Stimulated activated CD4-positive, alpha-beta T cell treated with anti-CD3 and anti-CD28 coated beads, TNF-alpha, amount 100 ng/mL, for 24 hours (primary cell): ENCODE data around the gene NLGN1.

Source experiments
- DNase-seq, 3 experiments: peaks; one replicate each; pipeline ENCODE4 v3.0.0-alpha.2; 2020; ENCODE audit warnings: low read depth in 3 of 3

Gene NLGN1

DNA sequence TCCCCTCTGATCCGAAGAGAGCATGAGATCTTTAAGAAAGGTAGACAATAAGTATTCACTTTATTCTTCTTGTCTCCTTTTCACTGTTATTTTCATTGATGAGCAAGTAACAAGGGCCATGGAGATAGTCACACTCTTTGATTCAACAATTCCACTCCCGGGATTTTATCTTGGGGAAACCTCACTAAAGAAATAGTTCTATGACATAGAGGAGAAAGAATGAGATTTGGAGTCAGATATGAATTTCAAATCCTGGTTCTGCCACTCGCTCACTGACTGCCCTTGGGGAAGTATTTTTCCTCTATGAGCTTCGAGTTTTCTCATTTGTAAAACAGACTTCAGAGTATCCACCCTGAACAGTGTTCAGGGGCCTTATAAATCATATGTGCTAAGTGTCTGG is 514.6 kb downstream of the NLGN1 start:
- no peak for DNase-seq

DNA sequence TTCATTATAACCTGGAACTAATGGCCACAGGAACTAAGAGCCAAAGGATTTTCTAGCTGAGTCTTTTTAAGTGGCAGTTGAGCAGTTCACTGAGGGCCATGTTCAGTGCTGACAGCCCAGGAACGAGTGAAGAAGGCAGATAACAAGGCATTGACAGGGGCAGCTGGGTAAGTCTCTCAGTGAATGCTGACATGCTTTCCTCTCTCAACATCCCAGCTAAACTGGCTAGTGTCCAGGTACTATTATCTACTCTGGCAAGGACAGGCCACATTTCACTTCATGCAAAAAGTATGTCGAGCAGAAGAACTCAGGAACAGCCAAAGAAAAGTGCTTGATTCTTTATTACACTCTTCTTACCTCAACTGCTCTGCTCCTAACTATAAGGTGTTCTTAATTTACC is 515.9 kb downstream of the NLGN1 start:
- DNase-seq = no peak

DNA sequence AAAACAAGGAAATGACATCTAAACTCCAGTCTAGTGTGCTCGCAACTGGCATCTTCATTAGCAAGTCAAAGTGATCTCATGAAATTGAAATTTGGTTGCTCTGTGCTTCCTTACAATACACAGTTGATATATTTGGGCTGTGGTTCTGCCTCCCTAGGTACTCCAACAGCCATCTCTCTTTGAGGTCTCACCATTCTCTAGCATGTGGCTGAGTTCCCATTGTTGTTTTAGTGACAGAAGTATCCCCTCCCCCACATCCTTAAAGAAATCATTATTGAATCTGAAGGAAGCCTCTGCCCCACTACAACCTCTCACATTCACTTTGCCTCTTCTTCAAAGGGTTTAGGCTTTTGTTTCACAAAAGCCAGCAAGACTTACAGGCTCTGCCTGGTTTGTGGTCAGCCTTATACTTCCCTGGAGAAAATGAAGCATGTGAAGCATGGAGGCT is 516.5 kb downstream of the NLGN1 start:
- no peak for DNase-seq

DNA sequence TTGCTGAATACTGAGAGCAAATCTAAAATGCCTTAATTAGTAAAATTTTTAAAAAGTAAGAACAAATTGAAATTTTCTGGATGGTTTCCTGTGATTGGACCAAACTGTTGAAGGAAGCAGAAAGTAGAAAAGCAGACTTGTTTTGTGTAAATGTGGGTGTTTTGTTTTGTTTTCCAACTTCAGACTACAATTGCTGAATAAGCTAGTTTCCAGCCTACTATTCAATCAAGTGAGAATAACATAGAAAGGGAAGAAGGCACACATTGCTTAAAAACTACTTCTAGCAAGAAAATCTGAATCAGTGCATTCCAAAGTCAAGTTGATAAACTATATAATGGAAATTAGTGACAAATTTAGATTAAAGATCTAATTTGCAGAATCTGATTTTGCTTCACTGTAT is 519.3 kb downstream of the NLGN1 start:
- DNase-seq = no peak

DNA sequence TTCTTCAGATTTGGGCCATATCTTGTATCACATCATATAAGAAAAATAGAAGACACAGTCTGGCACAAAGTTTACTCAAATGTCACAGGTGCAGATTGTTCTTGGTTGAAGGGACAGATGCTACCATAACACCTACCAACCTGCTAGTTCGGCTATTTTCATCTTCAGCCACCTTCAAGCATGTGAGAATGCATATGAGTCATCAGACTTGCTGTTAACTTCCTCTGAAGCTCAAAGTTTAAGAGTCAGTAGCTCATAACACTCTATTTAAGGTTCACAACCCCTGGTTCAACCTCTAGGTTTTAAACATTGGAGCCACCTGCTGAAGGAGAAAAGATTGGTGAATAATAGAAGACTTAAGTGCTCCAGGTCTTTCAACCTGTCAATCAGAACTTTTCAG is 522.8 kb downstream of the NLGN1 start:
- DNase-seq = no peak

DNA sequence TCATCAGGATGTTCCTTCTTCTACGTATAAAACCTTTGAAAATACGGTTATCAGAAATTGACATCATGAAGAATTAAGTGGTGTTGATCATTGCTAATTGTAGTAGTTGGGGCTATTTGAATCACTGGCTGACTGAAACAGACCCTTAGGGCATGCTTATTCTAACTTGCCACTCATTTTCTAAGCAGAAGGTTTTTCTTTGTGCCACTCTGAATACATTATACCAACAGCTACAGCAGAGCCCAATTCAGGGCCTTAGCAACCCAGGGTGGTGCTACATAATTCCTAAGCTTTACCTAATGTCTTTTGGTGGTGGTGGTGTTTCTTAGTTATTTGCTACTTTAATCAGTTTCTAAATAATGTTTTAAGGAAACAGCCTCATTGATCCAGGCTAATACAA is 524.2 kb downstream of the NLGN1 start:
- no peak for DNase-seq

DNA sequence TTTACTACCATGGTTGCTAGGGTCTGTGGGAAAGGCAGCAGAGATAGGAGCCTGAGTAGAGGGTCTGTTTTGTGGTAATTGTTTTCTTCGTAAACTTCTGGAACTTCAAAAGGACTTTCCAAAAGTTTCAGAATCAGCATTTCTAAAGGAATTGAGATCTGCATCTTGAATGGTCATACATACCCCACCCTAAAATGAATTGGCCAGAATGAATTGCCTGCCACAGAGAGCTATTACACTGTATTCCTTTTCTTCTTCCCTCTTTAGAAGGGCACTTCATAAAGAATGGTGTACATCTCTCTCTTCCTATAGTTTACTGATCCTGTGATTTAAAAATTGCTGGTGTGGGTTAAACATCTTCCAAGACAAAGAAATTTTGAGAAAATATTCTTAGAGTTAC is 525.7 kb downstream of the NLGN1 start:
- no peak for DNase-seq

DNA sequence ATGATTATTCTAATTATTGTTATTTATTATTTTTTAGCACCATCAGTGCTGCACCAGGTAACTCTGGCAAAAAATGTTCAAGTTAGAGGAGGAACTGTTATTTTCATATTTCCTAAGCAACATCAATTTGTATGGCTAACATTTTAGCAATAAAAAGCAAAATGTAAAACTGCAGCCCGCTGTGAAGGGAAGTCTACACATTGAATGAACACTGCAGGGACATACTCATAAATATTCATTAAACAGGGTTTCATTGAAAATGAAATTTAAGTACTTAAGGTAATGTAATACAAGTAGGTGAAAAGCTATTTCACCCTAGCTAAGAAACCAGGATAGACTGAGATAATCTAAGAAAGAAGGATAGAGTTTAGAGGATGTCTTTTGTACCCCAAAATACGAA is 532.7 kb downstream of the NLGN1 start:
- DNase-seq = no peak

DNA sequence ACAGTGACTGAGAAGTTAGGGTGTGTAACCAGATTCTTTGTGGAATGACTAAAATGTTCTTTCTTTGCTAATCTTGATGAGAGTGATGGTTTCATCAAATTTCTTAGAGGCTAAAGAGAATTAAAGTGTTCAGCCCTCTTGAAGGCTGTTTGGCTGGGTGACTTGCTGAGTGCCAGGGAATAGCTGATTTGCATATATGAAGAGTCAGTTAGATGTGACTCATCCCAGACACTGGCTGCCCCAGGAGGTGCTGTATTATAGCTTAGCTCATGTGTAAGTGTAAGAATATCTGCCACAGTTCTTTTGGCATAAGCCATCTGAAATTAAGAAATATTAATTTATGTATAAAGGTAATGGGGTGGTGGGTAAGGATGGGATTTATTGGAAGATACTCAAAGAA is 535.1 kb downstream of the NLGN1 start:
- DNase-seq = no peak

DNA sequence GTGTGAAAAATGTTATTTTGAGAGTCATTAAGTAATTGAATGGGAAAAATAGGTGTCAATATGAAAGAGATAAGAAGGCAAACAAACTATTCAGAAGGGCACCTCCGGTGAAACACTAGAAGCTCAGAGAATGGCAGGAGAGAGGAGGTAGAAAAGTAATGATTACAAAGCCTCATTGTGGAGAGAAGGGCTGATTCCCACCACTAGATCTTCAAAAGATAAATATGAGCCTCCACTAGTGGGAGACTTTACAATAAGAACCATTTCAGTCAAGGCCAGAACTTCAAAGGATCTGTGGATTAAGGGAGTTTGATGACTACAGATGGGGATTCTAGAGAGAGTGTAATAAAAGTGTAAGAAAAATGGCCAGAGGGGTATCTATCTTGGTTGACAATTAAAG is 535.6 kb downstream of the NLGN1 start:
- no peak for DNase-seq

DNA sequence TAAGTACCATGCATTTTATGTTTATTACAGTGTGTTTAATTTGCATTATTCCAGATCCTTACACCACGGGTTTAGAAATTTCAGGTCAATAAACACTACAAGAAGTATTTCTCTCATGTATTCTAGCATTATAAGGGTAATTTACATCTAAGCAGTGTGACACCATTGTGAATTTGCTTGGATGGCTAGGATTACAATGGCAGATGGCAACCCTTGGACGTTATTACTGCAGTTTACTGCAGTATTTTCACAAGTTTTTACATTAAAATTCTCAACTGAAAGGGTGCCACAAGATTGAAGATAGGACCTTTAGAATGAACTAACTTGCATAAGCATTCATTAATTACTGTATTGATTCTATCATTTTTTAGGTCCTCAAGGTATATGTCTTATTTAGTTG is 538.8 kb downstream of the NLGN1 start:
- no peak for DNase-seq

DNA sequence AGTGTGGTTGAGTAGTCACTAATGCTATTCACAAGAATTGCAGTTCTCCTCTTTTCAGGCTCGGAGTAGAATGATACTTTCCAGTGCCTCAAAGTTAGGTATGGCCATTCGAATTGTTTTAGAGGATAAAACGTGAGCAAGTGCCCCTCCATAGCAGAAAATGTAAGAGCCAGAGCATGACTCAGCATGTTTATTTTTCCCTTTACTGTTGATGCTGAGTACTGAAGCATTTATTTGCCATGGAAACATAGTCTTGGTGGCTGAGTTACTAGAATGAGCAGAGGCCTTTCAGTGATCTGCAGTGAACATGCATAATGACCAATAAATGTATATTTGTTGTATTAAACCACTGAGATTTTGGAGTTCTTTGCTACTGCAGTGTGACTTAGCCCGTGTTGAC is 540.6 kb downstream of the NLGN1 start:
- no peak for DNase-seq

DNA sequence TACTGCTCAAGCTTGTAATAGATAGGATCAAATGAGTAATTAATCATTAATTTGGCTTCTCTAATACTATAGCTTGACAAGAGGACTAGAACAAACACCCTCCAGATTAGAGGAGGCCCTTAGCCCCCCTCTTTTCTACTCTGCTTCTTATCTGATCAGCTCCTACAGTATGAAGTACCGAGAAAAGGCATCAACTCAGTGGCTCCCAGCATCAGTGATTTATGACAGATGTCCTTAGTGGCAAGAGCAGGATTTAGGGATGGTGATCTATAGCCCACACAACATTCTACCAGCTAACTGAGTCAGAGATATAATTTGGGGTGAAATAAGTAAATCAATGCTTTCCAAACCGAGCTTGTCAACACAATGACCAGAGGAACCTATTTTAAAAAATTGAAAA is 541.1 kb downstream of the NLGN1 start:
- DNase-seq = no peak

DNA sequence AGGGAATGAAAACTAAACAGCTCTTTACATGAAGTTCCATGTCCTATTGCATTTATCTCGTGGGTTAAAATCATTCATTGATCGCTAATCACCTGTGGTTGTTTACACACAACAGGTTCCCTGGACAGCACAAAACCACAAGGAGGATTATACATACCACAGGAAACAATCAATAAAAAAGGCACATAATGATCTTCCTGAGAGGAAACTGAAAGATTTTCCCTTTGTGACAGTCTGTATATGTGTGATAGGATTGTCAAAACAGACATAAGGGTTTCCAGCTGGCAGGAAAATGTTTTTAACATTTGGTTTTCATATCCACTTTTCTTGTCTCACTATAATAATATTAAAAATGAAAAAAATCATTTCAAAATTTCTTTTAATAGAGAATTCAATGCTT is 541.8 kb downstream of the NLGN1 start:
- DNase-seq = no peak

DNA sequence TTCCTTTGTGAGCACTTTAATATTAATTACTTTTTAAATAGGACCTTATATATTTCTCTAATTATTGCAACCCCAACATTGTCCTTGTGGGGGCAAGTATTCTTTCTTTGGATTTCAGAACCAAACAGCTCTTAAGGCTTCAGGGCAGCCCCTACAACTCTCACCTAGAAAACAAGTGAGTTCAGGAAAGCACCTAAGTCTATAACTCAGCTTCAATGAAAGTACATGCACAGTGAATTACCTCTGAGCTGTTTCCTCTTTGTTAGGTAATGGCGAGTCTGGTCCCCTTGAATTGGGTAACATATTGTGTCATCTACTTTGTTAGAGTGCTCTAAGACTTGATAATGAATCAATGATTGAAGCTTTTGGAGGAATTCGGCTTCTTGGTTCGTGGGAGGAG is 545.7 kb downstream of the NLGN1 start:
- no peak for DNase-seq

DNA sequence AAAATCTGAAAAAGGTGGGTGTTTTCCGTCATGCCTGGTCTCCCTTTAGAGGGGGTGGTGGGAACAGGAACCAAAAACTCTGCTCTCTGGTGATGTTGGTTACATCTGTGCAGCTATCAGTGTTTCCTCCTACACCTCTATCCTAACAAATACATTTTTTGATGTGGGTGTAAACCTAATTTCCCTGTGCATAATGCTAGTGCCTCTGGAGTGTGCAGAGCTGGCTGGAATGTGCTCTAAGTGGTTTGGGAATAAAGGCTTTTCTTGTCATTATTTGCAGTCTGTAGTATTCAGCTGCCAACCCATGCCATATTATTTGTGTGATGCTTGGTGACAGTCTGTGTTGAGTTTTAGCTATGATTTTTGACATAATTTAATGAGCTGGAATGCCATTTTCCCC is 547.6 kb downstream of the NLGN1 start:
- DNase-seq = no peak

DNA sequence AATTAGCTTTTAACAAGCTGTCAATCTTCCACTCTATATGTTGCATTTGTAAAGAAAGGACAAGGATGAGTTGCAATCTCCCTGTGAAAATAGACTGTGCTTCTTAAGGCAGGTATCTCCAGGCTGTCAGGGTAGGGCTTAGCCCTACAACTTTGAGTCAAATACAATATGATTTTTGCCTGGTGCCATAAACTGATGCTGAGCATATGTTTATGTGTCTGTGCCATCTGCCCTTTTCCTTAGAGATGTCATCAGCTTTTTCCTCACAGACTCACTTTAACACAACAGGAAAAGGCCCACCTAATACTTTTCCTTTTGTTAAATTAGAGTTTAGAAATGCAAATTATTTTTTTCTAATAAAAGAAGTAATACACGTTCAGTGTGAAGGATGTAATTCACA is 548.3 kb downstream of the NLGN1 start:
- no peak for DNase-seq

DNA sequence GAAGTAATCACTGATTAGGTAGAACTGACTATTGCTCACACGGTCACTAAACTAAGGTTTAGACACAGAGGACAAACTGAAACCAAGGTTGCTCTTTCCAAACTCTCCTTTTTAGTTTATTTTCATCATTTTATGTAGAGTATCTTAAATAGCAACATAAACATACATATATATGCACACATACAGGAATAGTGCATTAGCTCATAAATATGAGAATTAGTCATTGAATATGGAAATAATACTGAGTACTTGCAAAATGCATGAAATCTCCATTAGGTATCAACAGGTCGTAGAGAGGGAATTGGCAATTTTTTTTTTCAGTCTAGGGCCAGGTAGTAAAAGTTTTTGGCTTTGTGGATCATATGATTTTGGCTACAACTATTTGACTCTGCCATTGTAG is 557.1 kb downstream of the NLGN1 start:
- no peak for DNase-seq

DNA sequence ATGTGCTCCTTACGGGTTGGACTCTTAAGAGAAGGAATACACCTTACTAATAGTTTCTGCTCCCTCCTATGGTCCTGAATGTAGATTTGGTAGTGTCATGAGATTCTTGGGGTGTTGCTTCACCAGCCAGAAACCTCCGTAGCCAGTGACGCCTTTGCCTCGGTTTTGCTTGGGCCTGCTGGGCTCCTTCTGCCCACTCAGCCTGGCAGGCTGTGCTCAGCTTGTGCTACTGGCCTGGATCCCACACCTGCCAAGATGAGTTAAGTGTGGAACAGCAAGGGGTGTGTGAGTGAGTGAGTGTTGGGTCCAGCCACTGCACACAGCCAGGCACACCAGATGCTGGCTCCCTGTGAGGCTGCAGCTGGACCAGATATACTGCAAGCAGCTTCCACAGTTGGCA is 560.1 kb downstream of the NLGN1 start:
- no peak for DNase-seq

DNA sequence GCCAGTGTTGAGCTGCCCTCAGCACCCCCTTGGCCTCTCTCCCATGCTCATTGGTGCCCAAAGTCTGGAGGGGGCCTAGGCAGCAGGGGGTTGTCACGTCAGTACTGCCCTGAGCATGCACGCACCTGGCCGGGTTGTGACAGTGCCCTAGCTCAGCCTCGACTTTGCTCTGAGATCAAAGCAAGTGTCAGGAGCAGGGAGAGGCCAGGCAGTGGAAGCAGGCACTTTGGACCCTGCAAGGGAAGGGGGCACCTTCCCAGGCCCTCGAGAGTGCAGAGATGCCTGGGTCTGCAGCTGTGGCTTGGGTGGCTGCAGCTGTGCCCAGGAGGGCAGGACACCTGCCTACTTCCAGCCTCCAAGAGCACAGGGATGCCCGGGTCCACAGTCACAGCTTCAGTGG is 561.3 kb downstream of the NLGN1 start:
- no peak for DNase-seq

DNA sequence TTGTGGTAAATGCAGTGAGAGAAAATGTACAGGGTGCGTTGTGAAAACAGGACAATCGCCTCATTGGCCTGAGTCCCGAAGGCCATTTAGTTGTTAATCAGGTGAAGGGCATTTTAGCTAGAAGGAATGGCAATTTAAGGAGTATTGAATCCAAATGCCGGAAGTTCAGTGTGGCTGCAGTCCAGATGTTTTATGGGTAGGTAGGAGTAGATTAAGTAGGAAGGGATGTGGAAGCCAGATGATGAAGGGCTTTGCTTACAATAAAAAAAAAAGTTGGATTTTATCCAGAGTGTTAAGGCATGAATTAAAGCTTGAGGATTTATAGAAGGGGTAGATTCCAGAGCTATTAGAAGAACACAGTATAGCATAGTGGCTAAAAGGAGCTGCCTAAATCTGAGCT is 572.7 kb downstream of the NLGN1 start:
- no peak for DNase-seq

DNA sequence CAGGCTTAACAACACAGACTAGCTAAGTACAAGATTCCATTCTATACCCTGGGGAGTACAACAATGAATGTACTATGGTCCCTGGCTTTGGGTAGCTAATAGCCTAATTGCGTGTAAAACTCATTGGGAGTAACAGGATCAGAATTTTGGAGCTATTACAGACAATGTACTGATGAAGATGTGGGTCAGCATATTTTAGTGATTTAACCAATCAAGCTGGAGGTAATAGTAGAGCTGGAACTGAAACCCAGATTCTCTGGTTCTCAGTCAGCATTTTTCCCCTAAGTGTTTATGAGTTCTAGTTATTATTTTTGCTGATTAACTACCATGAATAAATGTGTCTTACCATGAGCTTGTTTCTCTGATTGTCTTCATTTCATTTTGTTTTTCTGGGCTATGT is 578.7 kb downstream of the NLGN1 start:
- DNase-seq = no peak

DNA sequence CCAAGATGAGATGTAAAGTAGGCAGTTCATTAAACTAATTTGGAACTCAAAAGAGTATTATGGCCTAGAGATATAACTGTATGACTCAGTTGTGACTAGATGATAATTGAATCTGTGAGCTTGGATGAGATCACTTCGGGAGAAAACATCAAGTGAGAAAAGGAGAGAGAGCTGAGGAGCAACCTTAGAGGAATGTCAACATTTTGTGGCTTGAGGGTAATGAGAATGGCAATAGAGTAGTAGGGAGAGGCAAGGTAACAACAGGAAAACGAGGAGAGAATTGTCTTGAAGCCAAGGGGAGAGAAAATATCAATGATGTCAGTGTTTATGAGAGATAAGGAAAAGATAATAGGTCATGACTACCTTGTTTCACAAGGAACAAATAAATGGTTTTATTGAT is 580.2 kb downstream of the NLGN1 start:
- DNase-seq = no peak

DNA sequence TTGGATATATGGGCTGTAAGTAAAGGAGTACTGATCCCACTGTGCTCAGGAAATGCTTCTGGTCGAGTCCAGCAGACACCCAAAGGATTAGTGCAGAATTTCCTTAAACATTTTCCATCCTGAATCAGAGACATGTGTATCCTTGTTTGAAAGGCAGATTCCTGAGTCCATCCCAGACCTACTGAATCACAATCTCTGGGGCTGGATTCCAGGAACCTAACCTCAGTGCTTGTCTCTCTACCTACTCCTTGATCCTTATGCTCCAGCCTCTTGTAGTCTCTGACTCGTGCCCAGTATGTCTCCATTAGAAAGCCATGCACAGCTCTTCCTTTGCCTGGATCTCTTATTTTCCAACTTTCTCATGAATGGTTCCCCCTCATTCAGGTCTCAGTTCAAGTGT is 585.8 kb downstream of the NLGN1 start:
- no peak for DNase-seq

DNA sequence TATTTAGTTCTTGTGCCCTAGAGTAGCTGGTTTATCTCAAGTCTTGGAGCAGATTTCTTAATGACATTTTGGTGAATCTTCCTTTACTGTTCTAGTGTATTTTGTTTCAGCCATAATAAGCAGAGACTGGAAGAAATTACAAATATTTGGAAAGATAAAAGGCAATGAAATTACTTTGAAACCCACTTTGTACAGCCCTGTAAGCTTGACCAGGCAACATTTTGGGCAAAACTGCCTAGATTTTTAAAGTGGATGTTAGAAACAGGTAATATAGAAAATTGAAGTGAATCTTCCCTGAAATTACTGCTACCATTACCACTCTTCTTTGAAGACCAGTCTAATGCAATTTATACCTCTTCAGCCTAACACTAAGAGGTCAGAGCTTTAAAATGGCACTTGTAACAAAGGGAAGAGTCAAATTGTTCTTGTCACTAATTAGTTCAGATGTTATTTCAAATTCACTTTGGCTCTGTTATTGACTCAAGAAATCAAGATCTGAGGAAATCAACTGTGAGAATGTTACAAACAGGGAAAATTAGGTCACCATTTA is 589.4 kb downstream of the NLGN1 start:
- DNase-seq = no peak
